ENCODE results near the gene SERPINE3.

- TF ChIP-seq EZH2 (IDR thresholded peaks at IDR 0.05; ENCODE audit: borderline replicate concordance, low read depth, low read length, poor library complexity, severe bottlenecking) (no peak), CTCF (conservative IDR thresholded peaks at IDR 0.05; ENCODE audit: low read depth, low read length) (no peak)
These were observed 45.6 kb downstream of the SERPINE3 start for GRCh38 chr13:51385114-51385513.
